Gastrocnemius medialis (tissue), 4 donors: ENCODE data around the gene IGFN1. TPM values are rescaled to one million over a fixed set of nuclear protein-coding genes. Genes with fewer than 3 reads are reported as not detected.

Experiments
- ATAC-seq, 2 donors: fragments of 150-250 bp; one replicate each; pipeline ENCODE4 v1.9.1; 2016
- DNase-seq, 2 donors: peaks; one replicate each; pipeline ENCODE4 v3.0.0-alpha.2; 2019
- H3K27ac ChIP-seq, 4 donors: fragments of 200-600 bp; sonication (generic); 1 replicate in 1 of 4; 2 replicates in 3 of 4; pipeline ENCODE4 v1.5.1; 2016 to 2018; ENCODE audit warnings: mild to moderate bottlenecking in 2 of 4, moderate library complexity in 1 of 4
- H3K27me3 ChIP-seq, 3 donors: fragments of 200-600 bp; sonication (generic) in 2 of 3; 1 replicate in 1 of 3; 2 replicates in 2 of 3; pipeline versions ENCODE4 v1.5.1 to v1.6.0; 2016 to 2019; ENCODE audit warnings: mild to moderate bottlenecking in 1 of 3, moderate library complexity in 1 of 3
- H3K36me3 ChIP-seq, 2 donors: fragments of 200-600 bp; sonication (generic) in 1 of 2; one replicate each; pipeline ENCODE4 v1.5.1; 2017 to 2018
- H3K4me1 ChIP-seq, 2 donors: fragments of 200-600 bp; sonication (generic) in 1 of 2; one replicate each; pipeline ENCODE4 v1.5.1; 2016 to 2017; ENCODE audit warnings: mild to moderate bottlenecking in 2 of 2
- H3K4me3 ChIP-seq, 4 donors: fragments of 200-600 bp; sonication (generic) in 3 of 4; 1 replicate in 1 of 4; 2 replicates in 3 of 4; pipeline ENCODE4 v1.5.1; 2016 to 2019; ENCODE audit warnings: mild to moderate bottlenecking in 2 of 4
- H3K9me3 ChIP-seq, 3 donors: fragments of 200-600 bp; sonication (generic) in 2 of 3; 1 replicate in 1 of 3; 2 replicates in 2 of 3; pipeline ENCODE4 v1.5.1; 2016 to 2019
- CTCF ChIP-seq, 5 experiments: fragments of 450-650 bp in 3 of 5; fragments of 200-600 bp in 2 of 5; sonication (generic) in 2 of 5; IDR thresholded peaks in 4 of 5; conservative IDR thresholded peaks in 1 of 5; 1 replicate in 4 of 5; 2 replicates in 1 of 5; pipeline ENCODE4 v1.5.1; 2016 to 2019; ENCODE audit warnings: antibody characterized with exemption in 5 of 5, mild to moderate bottlenecking in 3 of 5, moderate library complexity in 3 of 5
- POLR2A ChIP-seq, 2 donors: fragments of 450-650 bp; IDR thresholded peaks; one replicate each; pipeline ENCODE4 v1.6.1; 2017; ENCODE audit warnings: antibody characterized with exemption in 2 of 2, mild to moderate bottlenecking in 2 of 2, moderate library complexity in 2 of 2
- in situ Hi-C, 4 donors: fragments of 200-750 bp; cut with MboI; loops; one replicate each; pipeline versions ENCODE4 v1.15.0 to v1.8.0; 2017; ENCODE audit warnings: low sequenced_read_pairs in 4 of 4
- intact Hi-C: fragments of 100-400 bp; cut with DNase I; formaldehyde crosslinking; loops from one replicate; pipeline ENCODE4 v1.15.1; 2023; ENCODE audit warnings: low total_unique reads
- total RNA-seq, 4 donors: library from RNA; depleted of rRNA; stranded (reverse); fragments of >200 nt; gene quantifications; one replicate each; pipeline versions ENCODE4 v1.1.0 to v1.2.3, GENCODE V29; 2016

Gene IGFN1
- total RNA-seq, 4 donors from 2014 or later: 11.2 to 113 (median 27.7) TPM

GRCh38 chr1:201153474-201154388, 36.9 kb upstream of the IGFN1 start:
- peak; percentile 72 to 78 for ATAC-seq
- in situ Hi-C loops (no loop called here), intact Hi-C loops (loop anchor here (1.0 to 2.0 kb wide), 2 partner anchors 17 to 31 kb away; no protein-coding TSS in a partner anchor)
- peak overlapping the region; percentile 70 to 84 (median 77) for H3K4me3 ChIP-seq
- peaks cover 20 to 38% of the 10 kb centered on the region in 2 donors for H3K4me1 ChIP-seq
- no peaks in the 10 kb centered on the region for H3K27me3 ChIP-seq
- no peak for DNase-seq
- no peaks in the 10 kb centered on the region for H3K9me3 ChIP-seq
- H3K36me3 ChIP-seq: no peaks in the 10 kb centered on the region
- no peak for TF ChIP-seq CTCF (IDR thresholded peaks at IDR 0.05 in 4 of 5, conservative IDR thresholded peaks at IDR 0.05 in 1 of 5)
- no peak for TF ChIP-seq POLR2A (IDR thresholded peaks at IDR 0.05)
- H3K27ac ChIP-seq: peak overlapping the region; percentile 73 to 78 (median 76)

GRCh38 chr1:201154389-201155165, 36.0 kb upstream of the IGFN1 start, which contains the start of gene TMEM9:
TMEM9 (minus strand) TSS chr1:201154474; CDS start chr1:201153923, 551 bp downstream.
- ATAC-seq (peak; percentile 94 to 96), DNase-seq (peak; percentile 93 to 96)
- intact Hi-C loops: loop anchor here (1.0 to 2.0 kb wide), 2 partner anchors 16 to 30 kb away; no protein-coding TSS in a partner anchor
- Histone ChIP-seq H3K4me1 (peaks cover 19 to 33% of the 10 kb centered on the region in 2 donors), H3K9me3 (no peaks in the 10 kb centered on the region), H3K27ac (peak within 1 kb of the TSS; percentile 73 to 78 (median 76)), H3K4me3 (peak within 1 kb of the TSS; percentile 70 to 84 (median 77)), H3K27me3 (no peaks in the 10 kb centered on the region), H3K36me3 (no peaks in the 10 kb centered on the region)
- in situ Hi-C loops: no loop called here
- no peak for TF ChIP-seq POLR2A (IDR thresholded peaks at IDR 0.05)
- TF ChIP-seq CTCF (IDR thresholded peaks at IDR 0.05 in 4 of 5, conservative IDR thresholded peaks at IDR 0.05 in 1 of 5): no peak

GRCh38 chr1:201155354-201155753, 35.3 kb upstream of the IGFN1 start:
- no peak for ATAC-seq
- Histone ChIP-seq H3K4me1 (peaks cover 12 to 27% of the 10 kb centered on the region in 2 donors), H3K4me3 (no peak overlapping the region), H3K9me3 (no peaks in the 10 kb centered on the region), H3K27me3 (no peaks in the 10 kb centered on the region), H3K27ac (peak overlapping the region in 1 of 4 donors; percentile 75), H3K36me3 (no peaks in the 10 kb centered on the region)
- DNase-seq: peak in 1 of 2 donors; percentile 9
- intact Hi-C loops: loop anchor here (2.0 kb wide), 1 partner anchor 29 kb away; no protein-coding TSS in a partner anchor
- TF ChIP-seq CTCF (IDR thresholded peaks at IDR 0.05 in 4 of 5, conservative IDR thresholded peaks at IDR 0.05 in 1 of 5): no peak
- TF ChIP-seq POLR2A (IDR thresholded peaks at IDR 0.05): no peak
- in situ Hi-C loops: no loop called here

- Histone ChIP-seq H3K27me3 (no peaks in the 10 kb centered on the region), H3K27ac (no peak overlapping the region), H3K36me3 (no peaks in the 10 kb centered on the region), H3K9me3 (no peaks in the 10 kb centered on the region), H3K4me3 (no peak overlapping the region), H3K4me1 (peaks cover 12 to 27% of the 10 kb centered on the region in 2 donors)
- no peak for ATAC-seq
- in situ Hi-C loops: no loop called here
- intact Hi-C loops: no loop called here
- no peak for TF ChIP-seq CTCF (IDR thresholded peaks at IDR 0.05 in 4 of 5, conservative IDR thresholded peaks at IDR 0.05 in 1 of 5)
- no peak for TF ChIP-seq POLR2A (IDR thresholded peaks at IDR 0.05)
- peak in 1 of 2 donors; percentile 6 for DNase-seq
Measured at GRCh38 chr1:201156346-201156745, 34.3 kb upstream of the IGFN1 start.
